Mucosa of descending colon (tissue), 3 donors: Measurements from ENCODE around the gene PCSK2. TPM values are rescaled to one million over a fixed set of nuclear protein-coding genes. Genes with fewer than 3 reads are reported as not detected.

Source experiments
- ATAC-seq: fragments of 200-7000 bp; cut with Tn5 transposase; one replicate; pipeline ENCODE4 v1.9.1; 2020; ENCODE audit warnings: mild to moderate bottlenecking, moderate library complexity
- DNase-seq, 3 donors: peaks; one replicate each; pipeline ENCODE4 v3.0.0-alpha.2; 2020
- H3K36me3 ChIP-seq: fragments of 200-600 bp; one replicate; pipeline ENCODE4 v1.8.0; 2021; ENCODE audit warnings: low read depth, mild to moderate bottlenecking
- H3K4me1 ChIP-seq: fragments of 200-600 bp; one replicate; pipeline ENCODE4 v1.8.0; 2021; ENCODE audit warnings: low read depth, mild to moderate bottlenecking
- H3K4me3 ChIP-seq: fragments of 200-600 bp; one replicate; pipeline ENCODE4 v1.8.0; 2021; ENCODE audit warnings: mild to moderate bottlenecking
- H3K9me3 ChIP-seq: fragments of 200-600 bp; one replicate; pipeline ENCODE4 v1.8.0; 2021; ENCODE audit warnings: mild to moderate bottlenecking
- CTCF ChIP-seq: fragments of 200-600 bp; IDR thresholded peaks from one replicate; pipeline ENCODE4 v1.8.0; 2022; ENCODE audit warnings: antibody characterized with exemption, mild to moderate bottlenecking
- intact Hi-C, 2 donors: fragments of 100-400 bp; cut with DNase I in 1 of 2; cut with micrococcal nuclease in 1 of 2; formaldehyde crosslinking; loops; one replicate each; pipeline versions ENCODE4 v1.11.0 to v1.11.1; 2022; cut with DNase I, micrococcal nuclease
- total RNA-seq, 3 donors: library from RNA; stranded (reverse); fragmentation: NEBNext Ultra II Directional in 2 of 3; extraction: Animal tissue kit (Norgen Biotek cat#: 25700) in 2 of 3; gene quantifications; one replicate each; pipeline versions ENCODE4 v1.2.1 to v1.2.4, GENCODE V29; 2021 to 2023
- donor health status: DM: no; HTN: no; CAD: no; lungs with moderate emphysema.
- donor health status: DM: no; HTN: no; CAD: no.
- donor health status: DM: no; HTN: yes; CAD: no.

PCSK2 gene
- total RNA-seq, 3 donors from 2014 or later: 0.48 to 5.6 (median 1.4) TPM

DNA sequence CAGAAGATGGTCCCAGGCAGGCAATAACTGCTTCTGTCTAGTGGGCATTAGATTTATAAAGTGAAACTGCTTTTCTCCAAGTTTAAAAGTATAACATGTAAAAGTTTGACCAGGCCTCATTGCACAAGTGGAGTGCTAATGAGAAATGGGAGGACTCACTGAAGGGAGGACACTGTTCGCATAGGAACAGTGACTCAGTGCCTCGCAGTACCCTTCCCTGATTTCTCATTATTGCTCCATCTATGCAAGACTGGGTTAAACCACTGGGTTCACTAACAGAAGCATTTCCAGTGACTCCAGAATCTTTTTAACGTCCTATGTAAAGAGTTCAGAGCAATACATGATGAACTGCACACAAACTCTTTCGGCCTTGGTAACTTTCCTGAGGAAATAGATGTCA, 79.6 kb downstream of the PCSK2 start:
- TF ChIP-seq CTCF: no peak
- no peaks in the 10 kb centered on the region for H3K9me3 ChIP-seq
- ATAC-seq (no peak), DNase-seq (no peak)
- intact Hi-C loops: no loop called here
- H3K36me3 ChIP-seq: no peaks in the 10 kb centered on the region
- no peaks in the 10 kb centered on the region for H3K4me1 ChIP-seq
- H3K4me3 ChIP-seq: no peak overlapping the region

DNA sequence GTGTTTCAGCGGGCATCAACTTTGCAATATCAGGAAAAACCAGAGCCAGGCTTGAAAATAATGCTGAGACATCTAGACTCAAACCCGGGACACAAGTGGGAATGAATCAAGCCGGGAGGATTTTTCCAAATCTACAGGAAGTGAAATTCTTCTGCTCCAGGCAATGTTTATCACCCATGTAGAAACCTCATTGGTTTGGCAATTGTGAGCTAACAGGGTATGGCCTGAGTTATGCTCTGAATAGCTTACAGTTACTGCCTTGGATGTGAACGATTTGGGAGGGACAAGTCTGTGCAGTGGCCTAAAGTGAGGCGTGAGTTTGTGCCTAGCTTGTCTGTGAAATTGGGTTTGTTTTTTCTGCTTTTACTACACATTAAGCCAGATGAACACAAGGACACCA, 87.4 kb downstream of the PCSK2 start:
- Histone ChIP-seq H3K36me3 (no peaks in the 10 kb centered on the region), H3K4me3 (no peak overlapping the region), H3K9me3 (no peaks in the 10 kb centered on the region), H3K4me1 (no peaks in the 10 kb centered on the region)
- DNase-seq (no peak), ATAC-seq (no peak)
- intact Hi-C loops: no loop called here
- no peak for TF ChIP-seq CTCF

- Histone ChIP-seq H3K36me3 (no peaks in the 10 kb centered on the region), H3K4me1 (no peaks in the 10 kb centered on the region), H3K9me3 (no peaks in the 10 kb centered on the region), H3K4me3 (no peak overlapping the region)
- ATAC-seq (no peak), DNase-seq (no peak)
- TF ChIP-seq CTCF: no peak
- intact Hi-C loops: no loop called here
Observed at GRCh38 chr20:17315407-17316231, 88.8 kb downstream of the PCSK2 start.

- H3K9me3 ChIP-seq: no peaks in the 10 kb centered on the region
- H3K36me3 ChIP-seq: no peaks in the 10 kb centered on the region
- DNase-seq: no peak
- intact Hi-C loops: no loop called here
- no peak overlapping the region for H3K4me3 ChIP-seq
- TF ChIP-seq CTCF: no peak
- no peak for ATAC-seq
- H3K4me1 ChIP-seq: no peaks in the 10 kb centered on the region
Observed at GRCh38 chr20:17316316-17317038, 89.6 kb downstream of the PCSK2 start.

- ATAC-seq (no peak), DNase-seq (no peak)
- no peaks in the 10 kb centered on the region for H3K4me1 ChIP-seq
- no peaks in the 10 kb centered on the region for H3K9me3 ChIP-seq
- no peak overlapping the region for H3K4me3 ChIP-seq
- TF ChIP-seq CTCF: no peak
- intact Hi-C loops: no loop called here
- no peaks in the 10 kb centered on the region for H3K36me3 ChIP-seq
Observed at GRCh38 chr20:17317341-17317740, 90.5 kb downstream of the PCSK2 start.
